Measurements from ENCODE around the gene ELOA.
"Not testable (repeated sequence)": the region's sequence is repeated elsewhere in the genome, so short reads cannot be mapped to it uniquely, and the experiment has no call there.

ELOA gene

GRCh38 chr1:23720256-23720995 is 22.8 kb upstream of the ELOA start:
- H3K9me3 ChIP-seq (ENCODE audit: insufficient read depth, low read length) = no peaks in the 10 kb centered on the region
- no peak overlapping the region for H3K9ac ChIP-seq (ENCODE audit: insufficient read length, low read depth)
- no peaks in the 10 kb centered on the region for H3K36me3 ChIP-seq (ENCODE audit: insufficient read depth, insufficient read length, low read length)
- TF ChIP-seq YY1 (IDR thresholded peaks at IDR 0.05; ENCODE audit: insufficient read depth, insufficient read length) = no peak
- no peak for TF ChIP-seq ZNF274 (IDR thresholded peaks at IDR 0.05; ENCODE audit: low read depth, low read length)
- TF ChIP-seq SUZ12 (IDR thresholded peaks at IDR 0.05; ENCODE audit: extremely low read depth, insufficient read depth, insufficient read length) = no peak
- no peaks in the 10 kb centered on the region for H3K27me3 ChIP-seq (ENCODE audit: insufficient read depth, insufficient read length)
- DNase-seq (ENCODE audit: low read depth, low spot score) = no peak
- H3K4me1 ChIP-seq (ENCODE audit: insufficient read depth, insufficient read length) = no peaks in the 10 kb centered on the region
- H3K4me3 ChIP-seq (ENCODE audit: insufficient read length, low read depth) = no peak overlapping the region

DNA sequence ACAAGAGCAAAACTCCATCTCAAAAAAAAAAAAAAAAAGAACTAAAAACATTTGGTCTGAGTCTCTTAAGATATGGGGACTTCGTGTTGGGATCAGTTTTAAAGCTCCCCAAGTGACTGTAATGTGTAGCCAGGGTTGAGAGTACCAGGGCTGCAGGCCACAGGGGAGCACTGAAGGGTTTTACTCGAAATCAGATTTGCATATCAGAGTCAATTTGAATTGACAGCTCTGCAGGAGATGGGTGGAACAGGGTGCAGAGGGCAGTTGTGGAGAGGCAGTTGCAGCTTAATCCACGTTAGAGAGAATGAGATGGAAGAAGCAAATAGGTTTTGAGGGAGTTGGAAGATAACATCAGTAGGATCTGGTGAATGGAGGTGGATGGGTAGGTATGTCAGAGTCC is 20.6 kb upstream of the ELOA start:
- Histone ChIP-seq H3K9ac (ENCODE audit: insufficient read length, low read depth) (no peak overlapping the region), H3K4me3 (ENCODE audit: insufficient read length, low read depth) (no peak overlapping the region), H3K9me3 (ENCODE audit: insufficient read depth, low read length) (no peaks in the 10 kb centered on the region), H3K4me1 (ENCODE audit: insufficient read depth, insufficient read length) (no peaks in the 10 kb centered on the region), H3K27me3 (ENCODE audit: insufficient read depth, insufficient read length) (no peaks in the 10 kb centered on the region), H3K36me3 (ENCODE audit: insufficient read depth, insufficient read length, low read length) (no peaks in the 10 kb centered on the region)
- TF ChIP-seq SUZ12 (IDR thresholded peaks at IDR 0.05; ENCODE audit: extremely low read depth, insufficient read depth, insufficient read length) = no peak
- TF ChIP-seq YY1 (IDR thresholded peaks at IDR 0.05; ENCODE audit: insufficient read depth, insufficient read length) = no peak
- no peak for TF ChIP-seq ZNF274 (IDR thresholded peaks at IDR 0.05; ENCODE audit: low read depth, low read length)
- DNase-seq (ENCODE audit: low read depth, low spot score) = no peak

DNA sequence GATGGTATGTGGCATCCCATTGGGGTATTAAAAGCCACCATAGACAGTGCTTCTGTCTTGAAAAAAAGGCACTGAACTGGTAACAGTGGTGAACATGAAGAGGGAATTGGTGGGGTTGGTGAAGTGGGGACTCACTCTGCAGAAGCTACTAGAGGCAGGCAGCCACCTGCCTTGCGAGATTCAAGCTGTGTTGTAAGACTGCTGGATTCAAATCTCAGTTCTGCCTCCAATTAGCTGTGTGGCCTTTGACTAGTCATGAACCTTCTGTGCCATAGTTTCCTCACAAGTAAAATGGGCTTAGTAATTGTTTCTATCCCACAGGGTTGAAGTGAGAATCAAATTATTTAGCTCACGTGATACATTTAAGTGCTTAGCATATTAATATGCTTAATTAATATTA is 16.6 kb upstream of the ELOA start:
- H3K9me3 ChIP-seq (ENCODE audit: insufficient read depth, low read length) = no peaks in the 10 kb centered on the region
- TF ChIP-seq YY1 (IDR thresholded peaks at IDR 0.05; ENCODE audit: insufficient read depth, insufficient read length) (no peak), ZNF274 (IDR thresholded peaks at IDR 0.05; ENCODE audit: low read depth, low read length) (no peak), SUZ12 (IDR thresholded peaks at IDR 0.05; ENCODE audit: extremely low read depth, insufficient read depth, insufficient read length) (no peak)
- H3K36me3 ChIP-seq (ENCODE audit: insufficient read depth, insufficient read length, low read length) = no peaks in the 10 kb centered on the region
- no peak overlapping the region for H3K9ac ChIP-seq (ENCODE audit: insufficient read length, low read depth)
- no peaks in the 10 kb centered on the region for H3K27me3 ChIP-seq (ENCODE audit: insufficient read depth, insufficient read length)
- no peak overlapping the region for H3K4me3 ChIP-seq (ENCODE audit: insufficient read length, low read depth)
- no peaks in the 10 kb centered on the region for H3K4me1 ChIP-seq (ENCODE audit: insufficient read depth, insufficient read length)
- no peak for DNase-seq (ENCODE audit: low read depth, low spot score)

DNA sequence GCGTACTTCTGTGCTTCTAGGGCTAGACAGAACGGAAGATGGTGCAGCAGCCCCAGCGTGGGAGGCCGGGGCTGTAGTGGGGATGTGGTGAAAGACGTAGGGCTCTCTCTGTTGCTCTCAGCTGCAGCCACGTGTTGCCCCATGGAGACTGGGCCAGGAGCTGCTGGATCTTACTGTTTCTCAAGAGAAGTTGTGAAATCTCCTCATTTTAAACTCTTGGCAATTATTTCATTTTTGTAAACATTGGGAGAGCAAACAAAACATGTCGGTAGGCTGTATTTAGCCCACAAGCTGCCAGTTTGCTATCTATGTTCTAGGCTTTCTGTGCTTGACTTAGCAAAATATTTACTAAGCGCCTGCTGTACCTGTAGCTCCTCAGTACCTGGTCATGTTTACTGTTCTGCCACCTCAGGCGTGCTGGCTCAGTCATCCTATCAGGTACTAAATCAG is 15.9 kb upstream of the ELOA start:
- Histone ChIP-seq H3K27me3 (ENCODE audit: insufficient read depth, insufficient read length) (no peaks in the 10 kb centered on the region), H3K9ac (ENCODE audit: insufficient read length, low read depth) (no peak overlapping the region), H3K9me3 (ENCODE audit: insufficient read depth, low read length) (no peaks in the 10 kb centered on the region), H3K36me3 (ENCODE audit: insufficient read depth, insufficient read length, low read length) (no peaks in the 10 kb centered on the region), H3K4me3 (ENCODE audit: insufficient read length, low read depth) (no peak overlapping the region), H3K4me1 (ENCODE audit: insufficient read depth, insufficient read length) (no peaks in the 10 kb centered on the region)
- DNase-seq (ENCODE audit: low read depth, low spot score) = no peak
- no peak for TF ChIP-seq ZNF274 (IDR thresholded peaks at IDR 0.05; ENCODE audit: low read depth, low read length)
- TF ChIP-seq YY1 (IDR thresholded peaks at IDR 0.05; ENCODE audit: insufficient read depth, insufficient read length) = no peak
- TF ChIP-seq SUZ12 (IDR thresholded peaks at IDR 0.05; ENCODE audit: extremely low read depth, insufficient read depth, insufficient read length) = no peak

DNA sequence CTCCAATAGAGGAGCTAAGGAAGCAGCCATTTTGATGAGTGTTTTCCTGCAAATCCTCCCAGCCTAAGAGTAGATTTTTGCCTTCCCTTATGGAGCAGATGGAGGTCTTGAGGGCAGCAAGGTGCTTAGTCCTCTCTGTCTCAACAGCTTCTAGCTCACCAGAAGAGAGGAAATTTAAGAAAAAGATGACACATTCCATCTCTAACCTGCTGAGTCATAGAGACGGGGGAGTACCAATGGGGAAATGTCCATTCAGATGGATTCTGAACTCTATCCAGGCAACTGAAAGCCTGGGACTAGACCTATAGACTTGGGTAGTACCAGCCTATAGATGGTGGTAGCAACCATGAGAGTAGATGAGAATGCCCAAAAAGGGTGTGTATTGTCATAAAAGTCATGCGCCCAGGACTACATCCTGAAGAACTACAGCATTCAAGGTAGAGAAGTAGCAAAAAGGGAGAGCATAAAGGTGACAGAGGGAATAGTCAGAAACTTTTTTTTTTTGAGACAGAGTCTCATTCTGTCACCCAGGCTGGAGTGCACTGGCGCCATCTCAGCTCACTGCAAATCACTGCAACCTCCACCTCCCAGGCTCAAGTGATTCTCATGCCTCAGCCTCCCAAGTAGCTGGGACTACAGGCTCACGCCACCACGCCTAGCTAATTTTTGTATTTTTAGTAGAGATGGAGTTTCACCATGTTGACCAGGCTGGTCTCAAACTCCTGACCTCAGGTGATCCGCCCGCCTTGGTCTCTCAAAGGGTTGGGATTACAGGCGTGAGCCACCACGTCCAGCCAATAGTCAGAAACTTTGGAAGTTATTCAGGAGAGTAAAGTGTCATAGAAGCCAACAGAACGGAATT is 10.7 kb upstream of the ELOA start:
- no peak for DNase-seq (ENCODE audit: low read depth, low spot score)
- TF ChIP-seq SUZ12 (IDR thresholded peaks at IDR 0.05; ENCODE audit: extremely low read depth, insufficient read depth, insufficient read length) = no peak
- no peak for TF ChIP-seq YY1 (IDR thresholded peaks at IDR 0.05; ENCODE audit: insufficient read depth, insufficient read length)
- no peak for TF ChIP-seq ZNF274 (IDR thresholded peaks at IDR 0.05; ENCODE audit: low read depth, low read length)
- Histone ChIP-seq H3K27me3 (ENCODE audit: insufficient read depth, insufficient read length) (no peaks in the 10 kb centered on the region), H3K4me3 (ENCODE audit: insufficient read length, low read depth) (no peak overlapping the region), H3K4me1 (ENCODE audit: insufficient read depth, insufficient read length) (no peaks in the 10 kb centered on the region), H3K9me3 (ENCODE audit: insufficient read depth, low read length) (no peaks in the 10 kb centered on the region), H3K9ac (ENCODE audit: insufficient read length, low read depth) (no peak overlapping the region), H3K36me3 (ENCODE audit: insufficient read depth, insufficient read length, low read length) (no peaks in the 10 kb centered on the region)

DNA sequence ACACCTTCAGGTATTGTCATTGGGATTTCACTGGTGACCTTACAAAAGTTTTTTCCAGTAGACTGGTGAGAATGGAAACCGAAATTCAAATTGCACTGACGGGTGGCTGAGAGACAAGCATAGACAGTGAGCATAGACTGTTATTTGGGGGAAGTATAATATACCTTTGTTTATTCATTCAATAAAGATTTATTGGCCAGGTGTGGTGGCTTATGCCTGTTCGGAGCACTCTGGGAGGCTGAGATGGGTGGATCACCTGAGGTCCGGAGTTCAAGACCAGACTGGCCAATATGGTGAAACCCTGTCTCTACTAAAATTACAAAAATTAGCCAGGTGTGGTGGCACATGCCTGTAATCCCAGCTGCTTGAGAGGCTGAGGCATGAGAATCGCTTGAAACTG is 10.0 kb upstream of the ELOA start:
- H3K36me3 ChIP-seq (ENCODE audit: insufficient read depth, insufficient read length, low read length); DNase-seq (ENCODE audit: low read depth, low spot score); H3K9ac ChIP-seq (ENCODE audit: insufficient read length, low read depth): not testable (repeated sequence)

GRCh38 chr1:23736437-23737134 is 6.7 kb upstream of the ELOA start:
- Histone ChIP-seq H3K4me1 (ENCODE audit: insufficient read depth, insufficient read length) (no peaks in the 10 kb centered on the region), H3K27me3 (ENCODE audit: insufficient read depth, insufficient read length) (no peaks in the 10 kb centered on the region), H3K4me3 (ENCODE audit: insufficient read length, low read depth) (no peak overlapping the region), H3K9me3 (ENCODE audit: insufficient read depth, low read length) (no peaks in the 10 kb centered on the region), H3K36me3 (ENCODE audit: insufficient read depth, insufficient read length, low read length) (no peaks in the 10 kb centered on the region), H3K9ac (ENCODE audit: insufficient read length, low read depth) (no peak overlapping the region)
- no peak for DNase-seq (ENCODE audit: low read depth, low spot score)
- TF ChIP-seq SUZ12 (IDR thresholded peaks at IDR 0.05; ENCODE audit: extremely low read depth, insufficient read depth, insufficient read length) (no peak), ZNF274 (IDR thresholded peaks at IDR 0.05; ENCODE audit: low read depth, low read length) (no peak), YY1 (IDR thresholded peaks at IDR 0.05; ENCODE audit: insufficient read depth, insufficient read length) (no peak)

More for the DNA sequence above, 10.0 kb upstream of the ELOA start:
- H3K4me3 ChIP-seq (ENCODE audit: insufficient read length, low read depth); H3K27me3 ChIP-seq (ENCODE audit: insufficient read depth, insufficient read length); H3K9me3 ChIP-seq (ENCODE audit: insufficient read depth, low read length); H3K4me1 ChIP-seq (ENCODE audit: insufficient read depth, insufficient read length): not testable (repeated sequence)

All from NT2/D1 (cell line).